ENCODE measurements around the gene GMDS. TPM values are rescaled to one million over a fixed set of nuclear protein-coding genes. Genes with fewer than 3 reads are reported as not detected.

GMDS gene
- total RNA-seq, 5 donors from 2014 or later (not counting 1 experiment from before 2014, with no cell fraction given) = 12.9 to 21.5 (median 14.6) TPM

DNA sequence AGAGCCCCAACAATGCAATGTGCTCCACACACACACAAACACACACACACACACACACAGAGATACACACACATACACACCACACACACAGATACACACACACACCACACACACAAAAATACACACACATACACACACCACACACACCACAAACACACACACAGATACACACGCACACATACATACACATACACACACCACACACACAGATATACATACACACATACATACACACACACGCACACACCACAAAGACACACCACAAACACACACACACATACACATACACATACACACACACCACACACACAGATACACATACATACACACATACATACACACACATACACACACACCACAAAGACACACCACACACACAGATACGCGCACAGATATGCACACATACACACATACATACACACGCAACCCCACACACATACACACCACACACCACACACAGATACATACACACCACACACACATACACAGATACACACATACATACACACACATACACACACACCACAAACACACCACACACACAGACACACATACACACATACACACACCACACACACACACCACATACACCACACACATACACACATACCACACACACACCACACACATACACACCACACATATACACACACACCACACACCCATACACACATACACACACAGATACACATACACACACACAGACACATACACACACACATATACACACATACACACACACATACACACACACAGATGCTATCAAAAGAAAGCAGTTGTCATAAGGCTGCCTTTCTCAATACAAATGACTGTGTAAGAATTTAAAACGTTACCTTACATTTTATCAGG lies 507.7 kb downstream of the GMDS start:
- Mint-ChIP-seq H3K4me1 (no peaks in the 10 kb centered on the region), H3K4me3 (no peak overlapping the region), H3K9me3 (no peaks in the 10 kb centered on the region), H3K36me3 (peaks cover 18% of the 10 kb centered on the region), H3K27ac (no peak overlapping the region), H3K27me3 (no peaks in the 10 kb centered on the region)
- Histone ChIP-seq H3K27me3 (replicated peaks in 1 of 2; ENCODE audit: control insufficient read depth in 2 of 2, extremely low read depth in 1 of 2, insufficient read depth in 2 of 2, low read length in 1 of 2) (no peaks in the 10 kb centered on the region), H3K27ac (ENCODE audit: low read length) (no peak overlapping the region), H3K4me3 (ENCODE audit: control insufficient read depth in 1 of 2, extremely low read depth in 1 of 2, low read length in 1 of 2) (no peak overlapping the region), H3K36me3 (ENCODE audit: control insufficient read depth in 2 of 2, extremely low read depth in 1 of 2, insufficient read depth in 1 of 2, low read length in 1 of 2) (no peaks in the 10 kb centered on the region), H3K4me1 (ENCODE audit: control insufficient read depth in 1 of 2, extremely low read depth in 1 of 2, insufficient read depth in 2 of 2, low read length in 2 of 2) (no peaks in the 10 kb centered on the region), H3K9me3 (no peaks in the 10 kb centered on the region)
- ATAC-seq (replicated peaks in 1 of 4) (no peak), DNase-seq (no peak)
- WGBS (ENCODE audit: insufficient coverage) = 98% methylated on average over 5 of the region's 6 CpGs
- POLR2A ChIA-PET = no interaction called here
- CTCF ChIA-PET = no interaction called here

- ChIA-PET POLR2A (no interaction called here), CTCF (no interaction called here)
- no peaks in the 10 kb centered on the region for H3K9me3 ChIP-seq
- H3K4me1 ChIP-seq (ENCODE audit: control insufficient read depth in 1 of 2, extremely low read depth in 1 of 2, insufficient read depth in 2 of 2, low read length in 2 of 2) = no peaks in the 10 kb centered on the region
- Mint-ChIP-seq H3K36me3 (peaks cover 16% of the 10 kb centered on the region), H3K27ac (no peak overlapping the region), H3K27me3 (no peaks in the 10 kb centered on the region), H3K4me3 (no peak overlapping the region), H3K9me3 (no peaks in the 10 kb centered on the region), H3K4me1 (no peaks in the 10 kb centered on the region)
- 90% methylated on average over 2 of the region's 6 CpGs for WGBS (ENCODE audit: insufficient coverage)
- no peaks in the 10 kb centered on the region for H3K36me3 ChIP-seq (ENCODE audit: control insufficient read depth in 2 of 2, extremely low read depth in 1 of 2, insufficient read depth in 1 of 2, low read length in 1 of 2)
- ATAC-seq (replicated peaks in 1 of 4) (no peak), DNase-seq (no peak)
- no peak overlapping the region for H3K27ac ChIP-seq (ENCODE audit: low read length)
- H3K27me3 ChIP-seq (replicated peaks in 1 of 2; ENCODE audit: control insufficient read depth in 2 of 2, extremely low read depth in 1 of 2, insufficient read depth in 2 of 2, low read length in 1 of 2) = no peaks in the 10 kb centered on the region
- no peak overlapping the region for H3K4me3 ChIP-seq (ENCODE audit: control insufficient read depth in 1 of 2, extremely low read depth in 1 of 2, low read length in 1 of 2)
These were observed 508.9 kb downstream of the GMDS start for GRCh38 chr6:1736346-1737105.

GRCh38 chr6:1735239-1735803 lies 510.1 kb downstream of the GMDS start:
- ATAC-seq (replicated peaks in 1 of 4) = no peak
- Mint-ChIP-seq H3K4me3 (no peak overlapping the region), H3K27me3 (no peaks in the 10 kb centered on the region), H3K27ac (no peak overlapping the region), H3K36me3 (peaks cover 19% of the 10 kb centered on the region), H3K4me1 (no peaks in the 10 kb centered on the region), H3K9me3 (peaks cover 6 to 8% (median 7%) of the 10 kb centered on the region in 3 donors)
- Histone ChIP-seq H3K9me3 (no peaks in the 10 kb centered on the region), H3K36me3 (ENCODE audit: control insufficient read depth in 2 of 2, extremely low read depth in 1 of 2, insufficient read depth in 1 of 2, low read length in 1 of 2) (no peaks in the 10 kb centered on the region), H3K27me3 (replicated peaks in 1 of 2; ENCODE audit: control insufficient read depth in 2 of 2, extremely low read depth in 1 of 2, insufficient read depth in 2 of 2, low read length in 1 of 2) (no peaks in the 10 kb centered on the region), H3K4me3 (ENCODE audit: control insufficient read depth in 1 of 2, extremely low read depth in 1 of 2, low read length in 1 of 2) (no peak overlapping the region), H3K4me1 (ENCODE audit: control insufficient read depth in 1 of 2, extremely low read depth in 1 of 2, insufficient read depth in 2 of 2, low read length in 2 of 2) (no peaks in the 10 kb centered on the region), H3K27ac (ENCODE audit: low read length) (no peak overlapping the region)
- ChIA-PET CTCF (no interaction called here), POLR2A (interaction anchor here in 1 of 2 donors (0.6 kb wide), 1 partner anchor 162 kb away, joined by 3 read pairs; no protein-coding TSS in a partner anchor)
- 93% methylated on average over 5 of the region's 6 CpGs for WGBS (ENCODE audit: insufficient coverage)
- no peak for DNase-seq

- no peak for DNase-seq
- peaks cover 6 to 8% (median 7%) of the 10 kb centered on the region in 3 donors for H3K9me3 Mint-ChIP-seq
- peaks cover 32% of the 10 kb centered on the region for H3K36me3 Mint-ChIP-seq
- no peak overlapping the region for H3K27ac Mint-ChIP-seq
- no peaks in the 10 kb centered on the region for H3K4me1 Mint-ChIP-seq
- no peak overlapping the region for H3K4me3 ChIP-seq (ENCODE audit: control insufficient read depth in 1 of 2, extremely low read depth in 1 of 2, low read length in 1 of 2)
- no peak for ATAC-seq (replicated peaks in 1 of 4)
- no peaks in the 10 kb centered on the region for H3K9me3 ChIP-seq
- CTCF ChIA-PET = no interaction called here
- no CpG with 5 or more reads among the region's 3 CpGs for WGBS (ENCODE audit: insufficient coverage)
- H3K27me3 ChIP-seq (replicated peaks in 1 of 2; ENCODE audit: control insufficient read depth in 2 of 2, extremely low read depth in 1 of 2, insufficient read depth in 2 of 2, low read length in 1 of 2) = no peaks in the 10 kb centered on the region
- no peak overlapping the region for H3K27ac ChIP-seq (ENCODE audit: low read length)
- H3K4me3 Mint-ChIP-seq = no peak overlapping the region
- no peaks in the 10 kb centered on the region for H3K27me3 Mint-ChIP-seq
- H3K4me1 ChIP-seq (ENCODE audit: control insufficient read depth in 1 of 2, extremely low read depth in 1 of 2, insufficient read depth in 2 of 2, low read length in 2 of 2) = no peaks in the 10 kb centered on the region
- H3K36me3 ChIP-seq (ENCODE audit: control insufficient read depth in 2 of 2, extremely low read depth in 1 of 2, insufficient read depth in 1 of 2, low read length in 1 of 2) = peaks cover 0 to 5% of the 10 kb centered on the region in 2 donors
- POLR2A ChIA-PET = no interaction called here
These were observed 514.5 kb downstream of the GMDS start for GRCh38 chr6:1730882-1731281.

GRCh38 chr6:1729750-1730140 lies 515.7 kb downstream of the GMDS start:
- H3K4me3 Mint-ChIP-seq = no peak overlapping the region
- no peak overlapping the region for H3K27ac Mint-ChIP-seq
- ATAC-seq (replicated peaks in 1 of 4) (no peak), DNase-seq (no peak)
- H3K27ac ChIP-seq (ENCODE audit: low read length) = no peak overlapping the region
- peaks cover 0 to 5% of the 10 kb centered on the region in 2 donors for H3K36me3 ChIP-seq (ENCODE audit: control insufficient read depth in 2 of 2, extremely low read depth in 1 of 2, insufficient read depth in 1 of 2, low read length in 1 of 2)
- H3K27me3 ChIP-seq (replicated peaks in 1 of 2; ENCODE audit: control insufficient read depth in 2 of 2, extremely low read depth in 1 of 2, insufficient read depth in 2 of 2, low read length in 1 of 2) = no peaks in the 10 kb centered on the region
- ChIA-PET POLR2A (no interaction called here), CTCF (no interaction called here)
- H3K4me1 Mint-ChIP-seq = no peaks in the 10 kb centered on the region
- no peak overlapping the region for H3K4me3 ChIP-seq (ENCODE audit: control insufficient read depth in 1 of 2, extremely low read depth in 1 of 2, low read length in 1 of 2)
- 93% methylated on average over 7 of the region's 8 CpGs for WGBS (ENCODE audit: insufficient coverage)
- no peaks in the 10 kb centered on the region for H3K4me1 ChIP-seq (ENCODE audit: control insufficient read depth in 1 of 2, extremely low read depth in 1 of 2, insufficient read depth in 2 of 2, low read length in 2 of 2)
- peaks cover 43% of the 10 kb centered on the region for H3K36me3 Mint-ChIP-seq
- no peaks in the 10 kb centered on the region for H3K27me3 Mint-ChIP-seq
- peaks cover 6 to 8% (median 7%) of the 10 kb centered on the region in 3 donors for H3K9me3 Mint-ChIP-seq
- no peaks in the 10 kb centered on the region for H3K9me3 ChIP-seq

GRCh38 chr6:1729133-1729749 lies 516.2 kb downstream of the GMDS start:
- no peaks in the 10 kb centered on the region for H3K9me3 ChIP-seq
- Mint-ChIP-seq H3K9me3 (peaks cover 6 to 8% (median 7%) of the 10 kb centered on the region in 3 donors), H3K36me3 (peaks cover 46% of the 10 kb centered on the region), H3K27me3 (no peaks in the 10 kb centered on the region), H3K27ac (no peak overlapping the region), H3K4me1 (no peaks in the 10 kb centered on the region), H3K4me3 (no peak overlapping the region)
- POLR2A ChIA-PET = no interaction called here
- no peaks in the 10 kb centered on the region for H3K4me1 ChIP-seq (ENCODE audit: control insufficient read depth in 1 of 2, extremely low read depth in 1 of 2, insufficient read depth in 2 of 2, low read length in 2 of 2)
- no peaks in the 10 kb centered on the region for H3K27me3 ChIP-seq (replicated peaks in 1 of 2; ENCODE audit: control insufficient read depth in 2 of 2, extremely low read depth in 1 of 2, insufficient read depth in 2 of 2, low read length in 1 of 2)
- peaks cover 0 to 5% of the 10 kb centered on the region in 2 donors for H3K36me3 ChIP-seq (ENCODE audit: control insufficient read depth in 2 of 2, extremely low read depth in 1 of 2, insufficient read depth in 1 of 2, low read length in 1 of 2)
- CTCF ChIA-PET = interaction anchor here in 1 of 2 donors (0.6 kb wide), 1 partner anchor 45 kb away, joined by 4 read pairs; no protein-coding TSS in a partner anchor
- H3K27ac ChIP-seq (ENCODE audit: low read length) = no peak overlapping the region
- WGBS (ENCODE audit: insufficient coverage) = no CpG with 5 or more reads among the region's 7 CpGs
- H3K4me3 ChIP-seq (ENCODE audit: control insufficient read depth in 1 of 2, extremely low read depth in 1 of 2, low read length in 1 of 2) = no peak overlapping the region
- DNase-seq = no peak
- no peak for ATAC-seq (replicated peaks in 1 of 4)

Data from T-cell (primary cell).